RPMI7951 (cell line): Measurements from ENCODE around the gene XIST. TPM values are rescaled to one million over a fixed set of nuclear protein-coding genes. Genes with fewer than 3 reads are reported as not detected.
"Not testable (repeated sequence)": the region's sequence is repeated elsewhere in the genome, so short reads cannot be mapped to it uniquely, and the experiment has no call there.

ENCODE experiments used
- DNase-seq: peaks from one replicate; pipeline ENCODE4 v3.0.0-alpha.2; 2012; ENCODE audit warnings: low read depth
- total RNA-seq: library from RNA; depleted of rRNA; stranded (reverse); fragments of >200 nt; shearing (Covaris generic); gene quantifications from 2 replicates; pipeline ENCODE4 v1.2.3, GENCODE V29; 2014; rRNA removed

The XIST gene
- total RNA-seq = 0.48 and 0.49 TPM in 2 replicates

DNA sequence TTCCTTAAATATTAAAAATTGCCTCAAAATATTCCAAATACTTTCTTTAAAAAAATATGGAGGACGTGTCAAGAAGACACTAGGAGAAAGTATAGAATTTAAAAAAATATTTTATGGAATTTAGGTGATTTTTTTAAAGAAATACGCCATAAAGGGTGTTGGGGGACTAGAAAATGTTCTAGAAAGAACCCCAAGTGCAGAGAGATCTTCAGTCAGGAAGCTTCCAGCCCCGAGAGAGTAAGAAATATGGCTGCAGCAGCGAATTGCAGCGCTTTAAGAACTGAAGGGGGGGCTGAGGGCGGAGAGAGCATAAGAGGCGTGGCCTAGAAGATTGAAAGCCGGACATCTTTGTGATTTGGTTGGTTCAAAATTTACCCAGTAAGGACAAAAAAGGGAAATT, at the start of gene XIST:
XIST (minus strand) TSS at position 248 of the 400 bp plus-strand sequence.
- DNase-seq = peak; percentile 51

DNA sequence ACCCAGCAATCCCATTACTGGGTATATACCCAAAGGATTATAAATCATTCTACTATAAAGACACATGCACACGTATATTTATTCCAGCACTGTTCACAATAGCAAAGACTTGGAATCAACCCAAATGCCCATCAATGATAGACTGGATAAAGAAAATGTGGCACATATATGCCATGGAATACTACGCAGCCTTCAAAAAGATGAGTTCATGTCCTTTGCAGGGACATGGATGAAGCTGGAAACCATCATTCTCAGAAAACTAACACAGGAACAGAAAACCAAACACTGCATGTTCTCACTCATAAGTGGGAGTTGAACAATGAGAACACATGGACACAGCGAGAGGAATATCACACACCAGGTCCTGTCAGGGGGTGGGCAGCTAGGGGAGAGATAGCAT, 45.8 kb upstream of the XIST start:
- DNase-seq = not testable (repeated sequence)

DNA sequence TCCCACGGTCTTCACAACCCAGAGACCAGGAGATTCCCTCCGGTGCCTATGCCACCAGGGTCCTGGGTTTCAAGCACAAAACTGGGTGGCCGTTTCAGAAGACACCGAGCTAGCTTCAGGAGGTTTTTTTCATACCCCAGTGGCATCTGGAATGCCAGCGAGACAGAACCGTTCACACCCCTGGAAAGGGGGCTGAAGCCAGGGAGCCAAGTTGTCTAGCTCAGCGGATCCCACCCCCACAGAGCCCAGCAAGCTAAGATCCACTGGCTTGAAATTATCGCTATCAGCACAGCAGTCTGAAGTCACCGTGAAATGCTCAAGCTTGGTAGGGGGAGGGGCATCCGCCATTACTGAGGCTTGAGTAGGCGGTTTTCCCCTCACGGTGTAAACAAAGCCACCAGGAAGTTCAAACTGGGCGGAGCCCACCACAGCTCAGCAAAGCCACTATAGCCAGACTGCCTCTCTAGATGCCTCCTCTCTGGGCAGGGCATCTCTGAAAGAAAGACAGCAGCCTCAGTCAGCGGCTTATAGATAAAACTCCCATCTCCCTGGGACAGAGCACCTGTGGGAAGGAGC, 40.1 kb upstream of the XIST start:
- peak; percentile 27 for DNase-seq

DNA sequence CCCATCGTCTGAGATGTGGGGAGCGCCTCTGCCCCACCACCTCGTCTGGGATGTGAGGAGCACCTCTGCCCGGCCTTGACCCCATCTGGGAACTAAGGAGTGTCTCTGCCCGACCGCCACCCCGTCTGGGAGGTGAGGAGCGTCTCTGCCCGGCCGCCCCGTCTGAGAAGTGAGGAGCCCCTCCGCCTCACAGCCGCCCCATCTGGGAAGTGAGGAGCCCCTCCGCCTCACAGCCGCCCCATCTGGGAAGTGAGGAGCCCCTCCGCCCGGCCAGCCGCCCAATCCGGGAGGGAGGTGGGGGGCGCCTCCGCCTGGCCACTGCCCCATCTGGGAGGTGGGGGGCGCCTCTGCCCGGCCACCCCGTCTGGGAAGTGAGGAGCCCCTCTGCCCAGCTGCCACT, 29.7 kb upstream of the XIST start:
- DNase-seq = not testable (repeated sequence)

DNA sequence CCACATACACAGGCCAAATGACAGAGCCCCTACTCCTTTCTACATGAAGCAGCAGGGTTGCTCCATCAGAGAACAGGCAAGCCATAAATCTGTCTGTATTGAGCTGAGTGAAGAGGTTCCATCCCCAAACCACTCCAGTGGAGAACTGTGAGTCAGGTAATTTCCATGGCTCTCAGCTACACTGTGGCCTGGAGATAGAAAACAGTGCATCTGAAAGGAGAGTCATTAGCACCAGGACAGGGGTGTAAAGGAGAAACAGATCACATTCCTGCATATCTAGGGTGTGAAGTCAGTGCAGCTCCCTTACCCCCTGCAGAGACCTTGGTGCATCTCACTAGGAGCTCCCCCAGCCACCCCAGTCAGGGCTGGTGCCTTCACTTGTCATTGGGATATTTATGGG, 25.2 kb upstream of the XIST start:
- DNase-seq = no peak

DNA sequence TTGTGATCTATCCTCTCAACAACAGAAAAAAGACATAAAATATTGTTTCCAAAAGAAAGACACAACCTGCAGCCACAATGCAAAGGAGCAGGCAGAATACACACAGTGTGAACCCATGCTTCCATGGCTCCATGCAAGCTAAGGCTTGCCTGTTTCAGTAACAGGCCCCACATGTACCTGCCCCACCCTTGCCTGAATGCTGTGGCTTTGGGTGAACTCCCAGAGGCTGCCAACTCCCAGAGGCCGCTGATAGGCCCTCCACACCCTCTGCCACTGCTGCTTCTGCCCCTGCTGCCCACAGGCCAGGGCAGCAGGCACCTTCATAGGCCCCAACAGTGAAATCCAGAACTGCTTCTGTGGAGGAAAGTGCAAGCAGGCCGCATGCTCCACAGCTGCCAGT, 24.4 kb upstream of the XIST start:
- no peak for DNase-seq

DNA sequence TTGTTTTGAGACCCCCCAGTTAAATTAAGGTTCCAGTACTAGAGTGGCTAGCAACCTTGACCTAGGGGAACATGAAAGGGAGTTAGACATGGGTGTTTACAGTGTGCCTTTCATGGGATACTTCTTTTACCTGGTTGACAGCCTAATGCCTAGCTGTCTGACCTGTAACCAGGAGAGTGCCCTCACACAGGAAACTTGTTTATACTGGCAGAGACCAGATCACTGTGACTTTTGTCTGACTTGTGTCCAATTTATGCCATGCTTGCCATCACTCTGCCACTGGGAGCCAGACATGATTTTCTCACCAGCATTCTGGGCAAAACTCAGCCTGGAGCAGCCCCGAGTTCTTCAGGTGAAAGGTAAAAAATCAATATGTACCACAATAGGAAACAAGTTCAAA, 16.4 kb upstream of the XIST start:
- no peak for DNase-seq

DNA sequence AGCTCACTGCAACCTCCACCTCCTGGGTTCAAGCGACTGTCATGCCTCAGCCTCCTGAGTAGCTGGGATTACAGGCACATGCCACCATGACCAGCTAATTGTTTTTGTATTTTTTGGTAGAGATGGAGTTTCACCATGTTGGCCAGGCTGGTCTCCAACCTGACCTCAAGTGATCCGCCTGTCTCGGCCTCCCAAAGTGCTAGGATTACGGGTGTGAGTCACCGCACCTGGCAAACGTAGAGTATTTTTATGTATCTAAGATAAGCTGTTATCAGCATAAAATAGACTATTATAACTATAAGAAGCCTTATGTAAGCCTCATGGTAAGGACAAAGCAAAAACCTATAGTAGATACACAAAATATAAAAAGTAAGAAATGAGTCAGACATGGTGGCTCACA, 14.6 kb upstream of the XIST start:
- no peak for DNase-seq

DNA sequence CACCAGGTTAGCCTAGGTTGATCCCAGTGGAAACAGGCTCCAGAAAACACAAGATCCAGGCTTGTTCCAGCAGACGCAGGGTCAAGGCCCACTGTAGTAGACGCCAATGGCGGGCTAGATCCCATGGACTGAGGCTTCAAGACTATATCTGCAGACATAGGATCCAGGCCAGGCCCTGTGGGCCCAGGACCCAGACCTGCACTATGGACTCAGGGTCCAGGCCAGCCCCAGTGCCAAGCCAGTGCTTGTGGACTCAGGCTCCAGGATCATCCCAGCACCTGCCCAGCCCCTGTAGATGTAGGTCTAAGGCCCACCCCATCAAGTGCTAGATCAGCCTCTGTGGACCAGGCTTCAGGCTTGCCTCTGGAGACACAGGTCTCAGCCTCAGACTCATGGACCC, 11.3 kb upstream of the XIST start:
- no peak for DNase-seq

DNA sequence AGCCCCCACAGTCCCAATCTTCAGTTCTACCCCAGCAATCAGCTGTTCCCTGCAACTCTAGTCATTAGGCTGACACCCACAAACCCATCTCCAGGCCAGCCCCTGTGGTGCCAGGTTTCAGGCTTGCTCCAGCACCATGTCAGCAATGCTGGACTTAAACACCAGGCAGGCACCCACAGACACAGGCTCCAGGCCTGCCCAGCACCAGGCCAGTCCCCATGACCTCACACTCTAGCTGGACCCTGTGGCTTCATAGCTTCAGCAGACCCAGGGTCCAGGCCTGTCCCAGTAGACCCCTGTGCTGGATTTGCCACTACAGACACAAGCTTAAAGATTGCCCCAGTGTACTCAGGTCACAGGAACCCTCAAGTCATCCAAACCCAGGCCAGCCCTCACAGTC, 10.8 kb upstream of the XIST start:
- DNase-seq = no peak

DNA sequence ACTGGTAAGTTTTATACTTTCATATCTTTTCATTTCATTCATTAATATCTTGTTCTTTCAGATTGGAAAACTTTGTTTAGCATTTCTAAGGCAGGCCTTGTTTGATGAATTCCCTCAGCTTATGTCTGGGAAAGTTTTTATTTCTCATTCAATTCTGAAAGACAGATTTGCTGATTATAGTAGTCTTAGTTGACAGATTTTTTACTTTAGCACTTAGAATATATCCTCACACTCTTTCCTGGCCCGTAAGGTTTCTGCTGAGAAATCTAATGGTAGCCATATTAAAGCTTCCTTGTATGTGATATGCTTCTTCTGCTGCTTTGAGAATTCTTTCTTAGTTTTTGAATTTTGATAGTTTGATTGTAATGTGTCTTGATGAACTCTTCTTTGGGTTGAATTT, 7.1 kb upstream of the XIST start:
- no peak for DNase-seq

DNA sequence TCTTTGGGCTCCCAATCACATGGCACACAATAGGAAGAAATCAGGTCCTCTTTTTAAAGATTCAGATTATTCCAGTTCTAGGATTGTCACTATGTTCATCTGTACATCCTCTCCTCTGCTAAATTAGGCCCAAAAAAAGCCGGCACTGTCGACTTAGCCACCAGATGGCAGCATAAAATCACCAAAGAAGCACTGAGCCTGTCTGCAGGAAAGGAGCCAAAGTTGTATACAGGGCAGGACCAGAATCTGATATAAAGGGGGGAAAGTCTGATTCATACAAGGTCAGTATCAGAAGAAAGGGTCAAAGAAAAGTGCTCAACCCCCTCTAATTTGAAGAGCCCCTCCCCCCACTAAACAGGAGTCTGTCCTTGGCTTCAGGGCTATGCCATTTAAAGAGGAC, 3.0 kb upstream of the XIST start:
- peak; percentile 65 for DNase-seq

DNA sequence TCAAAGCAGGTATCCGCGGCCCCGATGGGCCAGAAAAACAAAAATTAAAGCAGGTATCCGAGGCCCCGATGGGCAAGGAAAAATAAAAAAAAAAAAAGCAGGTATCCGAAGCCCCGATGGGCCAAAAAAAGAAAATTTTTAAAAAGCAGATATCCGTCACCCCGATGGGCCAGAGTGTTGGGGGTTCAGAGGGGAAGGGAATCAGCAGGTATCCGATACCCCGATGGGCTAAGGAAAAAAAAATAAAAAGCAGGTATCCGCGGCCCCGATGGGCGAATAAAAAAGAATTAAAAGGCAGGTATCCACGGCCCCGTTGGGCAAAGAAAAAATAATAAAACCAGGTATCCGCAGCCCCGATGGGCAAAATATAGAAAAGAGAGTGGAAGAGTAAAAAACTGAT, 492 bp downstream of the XIST start:
- DNase-seq = no peak

DNA sequence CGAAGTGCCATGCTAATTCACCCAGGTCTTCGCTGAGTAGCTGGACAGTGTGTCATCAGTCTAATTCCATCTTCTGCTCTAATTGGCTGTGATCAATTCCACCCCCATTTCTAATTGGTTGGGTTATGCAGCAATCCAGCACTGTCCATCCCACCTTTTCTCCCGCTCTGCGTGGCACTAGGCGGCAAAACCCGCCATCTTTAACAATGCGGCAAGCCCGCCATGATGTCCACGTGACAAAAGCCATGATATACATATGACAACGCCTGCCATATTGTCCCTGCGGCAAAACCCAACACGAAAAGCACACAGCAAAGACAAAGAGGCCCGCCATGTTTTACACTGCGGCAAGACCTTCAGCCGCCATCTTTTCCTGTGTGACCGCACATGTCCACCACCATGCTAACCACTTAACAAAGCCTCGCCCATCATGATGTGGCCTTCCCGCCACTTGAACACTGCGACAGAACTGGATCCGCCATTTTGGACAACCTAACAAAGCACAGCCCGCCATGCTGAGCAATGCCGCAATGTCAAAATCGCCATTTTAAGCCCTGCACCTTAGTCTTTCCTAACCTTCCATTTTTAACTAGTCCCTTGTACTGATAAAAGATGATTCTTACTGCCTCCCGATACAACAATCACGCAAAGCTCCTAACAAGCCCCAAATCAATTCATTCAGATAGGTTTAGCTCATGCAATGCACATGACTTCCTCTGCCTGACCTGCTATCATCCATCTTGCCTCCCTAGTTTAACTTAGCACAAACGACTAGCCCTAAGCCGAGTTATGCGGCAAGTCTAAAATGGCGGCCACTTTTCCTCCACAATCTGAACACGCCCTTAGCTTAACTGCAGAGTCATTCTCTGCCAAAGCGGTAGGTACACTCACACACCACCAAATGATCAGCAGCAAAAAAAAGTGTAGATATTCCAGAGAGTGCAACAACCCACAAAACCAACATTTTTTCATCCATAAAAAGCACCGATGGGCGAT, 1.2 kb downstream of the XIST start:
- peak; percentile 3 for DNase-seq

DNA sequence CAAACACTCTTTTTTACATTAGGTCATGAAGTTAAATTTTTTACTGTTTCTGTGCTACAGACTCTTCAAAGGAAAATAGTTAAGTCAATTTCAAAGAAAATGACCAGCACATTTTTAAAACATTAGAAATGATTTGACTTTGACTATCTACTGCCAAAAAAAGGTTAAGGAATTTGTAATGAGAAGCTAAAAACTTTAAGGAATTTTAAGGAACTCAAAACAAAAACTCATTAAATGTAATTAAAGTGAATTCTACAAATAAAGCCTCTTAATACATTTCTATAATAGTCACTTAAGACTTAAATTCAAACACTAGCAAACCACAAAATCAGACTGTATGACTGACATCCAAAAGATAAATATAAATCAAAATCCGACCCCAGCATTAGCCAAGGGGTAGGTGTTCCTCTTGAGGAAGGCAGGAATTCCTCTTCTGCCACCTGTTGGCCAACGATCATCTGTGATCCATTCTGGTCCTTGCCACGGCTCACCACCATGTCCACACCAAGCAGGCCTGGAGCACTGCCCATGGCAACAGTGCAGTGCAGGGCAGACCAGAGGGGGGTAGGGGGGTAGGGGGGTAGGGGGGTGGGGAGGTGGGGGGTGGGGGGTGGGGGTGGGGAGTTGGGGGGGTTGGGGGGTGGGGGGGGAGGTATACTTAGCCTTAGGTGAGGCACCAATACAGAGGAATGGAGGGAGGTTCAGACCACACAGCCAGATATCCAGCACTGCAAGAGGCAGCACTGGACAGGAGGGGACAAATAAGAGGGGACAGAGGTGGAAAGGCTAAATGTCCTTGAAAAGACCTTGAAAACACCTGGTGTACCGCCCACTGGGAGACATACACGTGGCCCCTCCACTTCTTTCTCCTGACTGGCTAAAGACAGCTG, 2.1 kb downstream of the XIST start:
- peak; percentile 45 for DNase-seq

DNA sequence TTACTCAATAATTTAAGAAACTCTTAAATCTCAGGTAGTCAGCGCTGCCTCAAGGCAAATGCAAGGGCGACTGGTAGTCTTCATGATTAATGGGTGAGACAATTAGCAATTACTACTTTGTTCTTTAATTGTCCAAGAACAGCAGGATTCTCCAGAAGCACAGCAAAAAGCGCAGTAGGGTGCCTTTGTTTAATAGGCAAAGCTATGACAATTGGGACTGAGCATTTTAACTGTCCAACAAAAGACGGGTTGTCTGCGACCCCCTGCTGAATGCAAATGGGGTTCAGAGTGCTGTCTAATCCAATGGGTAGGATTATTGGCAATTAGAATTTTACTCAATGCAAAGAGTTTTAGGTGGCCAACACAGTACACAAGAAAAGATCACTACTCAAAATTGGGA, 3.4 kb downstream of the XIST start:
- DNase-seq = no peak

DNA sequence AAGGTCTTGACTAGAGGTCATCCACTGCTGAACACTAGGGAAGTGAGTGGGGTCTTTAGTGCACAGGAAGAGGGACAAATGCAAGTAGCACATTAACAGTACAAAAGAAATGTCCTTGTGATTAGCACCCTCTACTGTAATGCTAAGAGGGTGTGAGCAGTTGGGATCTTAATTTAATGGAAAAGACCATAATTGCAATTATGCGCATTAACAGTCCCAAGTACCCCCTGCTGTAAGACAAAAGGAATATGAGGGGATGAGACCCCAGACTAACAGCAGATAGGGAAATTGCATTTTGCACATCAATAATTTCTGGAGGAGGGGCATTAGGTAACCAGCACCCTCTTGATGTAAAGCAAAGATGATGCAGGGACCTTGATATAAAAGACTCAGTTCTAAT, 4.5 kb downstream of the XIST start:
- DNase-seq = no peak

DNA sequence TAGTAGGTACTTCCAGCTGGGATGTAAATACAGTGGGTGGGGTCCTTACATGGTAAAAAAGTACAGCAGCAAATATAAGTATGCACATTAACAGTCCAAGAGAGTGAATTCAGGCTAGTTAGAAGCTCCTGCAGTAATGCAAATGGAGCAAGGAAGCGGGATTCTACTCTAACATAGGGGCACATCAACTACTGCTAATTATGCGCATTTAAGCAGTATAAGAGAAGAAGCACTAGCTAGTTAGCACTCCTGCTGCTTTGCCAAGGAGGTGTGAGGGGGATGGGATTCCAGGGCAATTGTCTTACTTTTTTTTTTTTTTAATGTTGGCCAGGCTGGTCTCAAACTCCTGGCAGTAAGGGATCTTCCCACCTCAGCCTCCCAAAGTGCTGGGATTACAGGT, 5.4 kb downstream of the XIST start:
- no peak for DNase-seq

DNA sequence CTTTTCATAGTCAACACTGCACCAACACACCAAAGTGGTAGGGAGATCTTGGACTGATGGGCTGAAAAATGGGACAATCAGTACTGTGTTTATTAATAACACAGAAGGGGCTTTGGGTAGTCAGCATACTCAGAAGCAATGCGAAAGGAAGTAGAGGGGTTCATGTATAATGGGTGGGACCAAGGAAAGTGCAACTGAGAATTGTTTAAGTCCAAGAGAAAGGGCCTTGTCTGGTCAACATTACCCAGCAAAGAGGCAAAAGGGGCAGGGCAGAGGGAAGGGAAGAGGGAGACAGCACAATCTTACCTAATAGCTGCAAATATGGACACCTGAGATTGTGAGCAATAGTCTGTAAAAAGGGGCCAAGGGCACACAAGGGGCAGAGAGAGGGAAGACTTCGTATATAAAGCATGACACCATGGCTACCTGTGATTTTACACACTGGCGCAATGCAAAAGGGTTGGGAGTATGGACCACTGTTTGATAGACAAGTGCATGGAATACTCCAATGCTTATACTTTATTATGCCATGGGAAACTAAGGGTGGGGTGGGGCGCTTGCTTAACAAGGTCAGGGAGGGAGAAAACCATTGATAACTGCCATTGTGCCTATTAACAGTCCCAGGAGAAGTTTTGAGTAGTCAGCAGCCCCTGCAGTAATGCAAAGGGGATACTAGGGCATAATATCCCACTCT, 9.8 kb downstream of the XIST start:
- no peak for DNase-seq

DNA sequence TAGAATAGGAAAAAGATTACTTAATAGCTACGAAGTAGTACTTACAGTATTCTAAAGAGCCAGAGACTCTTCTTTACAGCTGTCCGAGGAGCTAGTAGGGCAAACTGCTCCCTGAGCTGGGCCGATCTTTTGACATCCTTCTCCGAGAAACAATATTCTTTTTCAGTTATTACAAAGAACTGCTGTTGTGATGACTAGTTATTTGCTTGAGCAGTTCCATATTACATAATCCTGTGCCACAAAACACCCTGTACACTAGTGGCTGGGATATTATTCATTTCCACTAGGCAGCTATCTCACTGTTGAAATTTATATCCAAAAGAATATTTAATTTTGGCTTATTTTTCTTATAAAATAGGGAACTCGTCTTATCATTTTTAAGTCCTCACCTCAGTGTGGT, 11.2 kb downstream of the XIST start:
- DNase-seq = no peak

DNA sequence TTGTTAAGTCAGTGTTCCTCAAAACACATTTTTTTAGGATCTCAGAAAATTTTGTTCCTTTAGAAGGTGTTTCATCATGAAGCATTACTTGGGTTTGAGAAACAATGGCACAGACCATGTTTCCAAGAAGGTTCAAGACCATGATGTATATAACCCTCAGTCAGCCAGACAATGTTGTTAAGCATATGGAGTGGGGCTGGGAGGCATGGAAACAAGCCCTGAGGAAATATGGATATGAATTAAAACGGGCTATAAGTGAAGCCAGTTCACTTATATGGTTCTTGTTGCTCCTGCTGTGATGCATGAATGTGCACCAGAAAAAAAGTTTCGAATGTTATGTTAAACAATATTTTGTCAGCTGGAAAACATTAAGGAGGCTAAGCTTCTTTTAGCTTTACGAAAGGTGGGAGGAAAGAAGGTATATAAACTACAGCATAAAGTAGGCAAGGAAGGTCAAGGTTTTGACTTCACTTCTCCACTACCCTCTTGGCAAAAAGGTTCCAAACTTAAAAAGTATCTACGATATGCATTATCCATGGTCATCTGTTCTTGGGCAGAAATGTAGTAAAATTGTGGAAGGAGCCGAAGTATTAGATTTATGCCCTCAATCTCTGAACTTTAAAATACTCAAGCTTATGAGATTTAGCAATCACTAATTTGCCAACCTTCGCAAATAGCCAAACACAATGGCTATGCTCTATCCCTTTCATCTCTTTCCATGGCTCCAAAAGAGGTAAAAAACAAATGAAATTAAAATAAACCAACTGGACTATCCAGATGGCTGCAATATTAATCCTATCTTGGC, 12.2 kb downstream of the XIST start:
- DNase-seq = no peak
